ENCODE measurements around the gene OAF.

The OAF gene

DNA sequence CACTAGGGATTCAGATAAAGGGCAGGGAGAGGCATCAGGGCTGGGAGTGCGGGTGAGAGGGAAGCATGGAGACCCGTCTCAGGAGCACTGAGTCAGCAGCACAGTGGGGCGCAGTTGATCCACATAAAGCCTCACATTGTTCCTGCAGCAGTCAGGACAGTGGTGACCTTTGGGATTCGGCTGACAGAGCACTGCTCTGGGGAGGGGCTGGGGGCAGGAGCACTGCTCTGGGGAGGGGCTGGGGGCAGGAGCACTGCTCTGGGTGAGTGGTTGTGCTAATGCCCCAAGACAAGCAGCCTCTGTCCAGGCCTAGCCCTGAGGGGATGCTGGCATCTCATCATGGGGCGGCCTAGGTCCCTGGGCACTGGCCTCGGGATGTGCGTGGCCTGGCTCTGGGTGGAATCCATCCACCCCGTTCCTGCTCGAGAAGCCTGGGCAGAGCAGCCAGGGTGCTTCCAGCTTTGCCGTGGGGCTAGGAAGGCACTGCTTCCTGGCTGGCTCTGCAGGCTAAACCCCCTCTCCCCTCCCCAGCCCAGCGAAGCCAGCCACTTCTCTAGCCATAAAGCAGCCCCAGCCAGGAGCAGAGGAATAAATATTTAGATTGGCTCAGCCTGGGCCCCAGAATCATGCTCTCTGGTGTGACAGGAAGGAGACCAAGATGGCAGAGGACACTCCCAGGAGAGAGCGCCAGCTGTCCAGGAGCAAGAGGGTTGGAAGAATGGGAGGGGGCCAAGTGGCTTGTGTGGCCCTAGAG is 7.3 kb downstream of the OAF start:
- no peak for TF ChIP-seq ZNF274 (IDR thresholded peaks at IDR 0.05; ENCODE audit: low read depth, low read length)
- H3K4me3 ChIP-seq (ENCODE audit: low read length), result no peak overlapping the region

- no peak overlapping the region for H3K4me3 ChIP-seq (ENCODE audit: low read length)
- no peak for TF ChIP-seq ZNF274 (IDR thresholded peaks at IDR 0.05; ENCODE audit: low read depth, low read length)
These were observed 7.8 kb downstream of the OAF start for GRCh38 chr11:120218695-120219033.

- no peak for TF ChIP-seq ZNF274 (IDR thresholded peaks at IDR 0.05; ENCODE audit: low read depth, low read length)
- no peak overlapping the region for H3K4me3 ChIP-seq (ENCODE audit: low read length)
These were observed 8.6 kb downstream of the OAF start for GRCh38 chr11:120219232-120219937.

- no peak for TF ChIP-seq ZNF274 (IDR thresholded peaks at IDR 0.05; ENCODE audit: low read depth, low read length)
- no peak overlapping the region for H3K4me3 ChIP-seq (ENCODE audit: low read length)
These were observed 9.3 kb downstream of the OAF start for GRCh38 chr11:120219938-120220746.

GRCh38 chr11:120220747-120221037 is 9.9 kb downstream of the OAF start:
- TF ChIP-seq ZNF274 (IDR thresholded peaks at IDR 0.05; ENCODE audit: low read depth, low read length), result no peak
- H3K4me3 ChIP-seq (ENCODE audit: low read length), result no peak overlapping the region

DNA sequence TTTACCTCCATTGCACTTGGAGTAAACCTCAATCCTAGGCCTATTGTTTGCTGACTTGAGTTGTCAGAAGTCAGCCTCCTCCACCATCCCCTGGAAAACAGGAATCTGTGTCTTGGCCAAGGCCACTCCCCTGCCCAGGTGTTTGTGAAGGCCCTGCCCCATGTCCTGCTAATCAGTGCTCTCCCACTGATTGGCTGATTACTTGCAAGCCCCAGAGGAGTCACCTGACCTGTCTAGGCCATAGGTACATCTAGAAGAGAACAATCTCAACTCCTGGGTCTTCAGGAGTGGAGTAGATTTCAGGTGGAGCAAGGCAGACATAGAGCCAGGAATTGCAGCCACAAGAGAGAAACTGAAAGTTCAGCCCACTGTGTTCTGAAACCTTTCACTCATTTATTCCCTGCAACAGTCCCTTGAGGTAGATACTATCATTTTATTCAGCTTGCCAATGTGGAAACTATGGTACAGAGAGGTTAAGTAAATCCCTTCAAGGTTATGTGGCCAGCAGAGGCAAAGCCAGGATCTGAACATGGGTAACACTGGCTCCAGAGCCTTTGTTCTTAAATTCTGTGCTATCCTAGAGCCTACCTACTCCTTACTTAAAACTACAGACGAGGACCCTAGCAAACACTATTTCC is 10.4 kb downstream of the OAF start:
- no peak overlapping the region for H3K4me3 ChIP-seq (ENCODE audit: low read length)
- no peak for TF ChIP-seq ZNF274 (IDR thresholded peaks at IDR 0.05; ENCODE audit: low read depth, low read length)

DNA sequence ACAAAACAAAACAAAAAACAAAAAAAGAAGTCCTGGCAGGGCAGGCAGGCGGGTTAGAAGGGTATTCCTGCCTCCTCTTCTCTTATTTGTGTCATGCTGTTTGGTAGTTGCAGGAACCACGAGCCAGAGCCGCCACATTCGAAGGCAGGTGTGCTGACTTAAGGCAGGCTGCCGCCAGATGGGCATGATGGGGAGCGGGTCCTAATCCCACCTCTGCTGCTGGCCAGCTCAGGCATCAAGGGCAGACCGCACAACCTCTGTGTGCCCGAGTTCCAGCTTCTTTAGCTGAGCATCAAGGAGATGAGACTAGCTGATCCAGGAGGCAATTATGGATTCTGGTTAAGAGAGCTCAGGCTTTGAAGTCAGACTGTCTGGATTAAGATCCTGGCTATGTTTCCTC is 12.1 kb downstream of the OAF start:
- no peak for TF ChIP-seq ZNF274 (IDR thresholded peaks at IDR 0.05; ENCODE audit: low read depth, low read length)
- no peak overlapping the region for H3K4me3 ChIP-seq (ENCODE audit: low read length)

- H3K4me3 ChIP-seq (ENCODE audit: low read length), result no peak overlapping the region
- TF ChIP-seq ZNF274 (IDR thresholded peaks at IDR 0.05; ENCODE audit: low read depth, low read length), result no peak
These were observed 13.0 kb downstream of the OAF start for GRCh38 chr11:120223793-120224192.

DNA sequence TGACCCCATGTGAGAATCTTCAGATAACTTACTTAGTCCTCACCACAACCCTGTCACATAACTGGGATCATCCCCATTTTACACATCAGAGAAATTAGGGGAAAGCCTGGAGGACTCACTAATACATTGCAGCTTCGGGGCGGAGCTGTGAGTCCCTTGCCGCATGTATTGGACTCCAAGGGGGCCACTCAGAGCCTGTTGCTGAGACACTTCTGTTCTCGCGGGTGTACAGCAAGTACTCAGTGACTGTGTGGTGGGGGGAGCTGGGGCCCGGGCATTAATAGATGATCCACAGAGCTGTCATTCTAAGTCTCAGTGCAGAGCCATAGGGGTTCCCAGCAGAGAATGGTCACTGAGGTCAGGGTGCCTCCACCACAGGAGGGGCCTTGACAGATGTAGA is 13.5 kb downstream of the OAF start:
- no peak overlapping the region for H3K4me3 ChIP-seq (ENCODE audit: low read length)
- TF ChIP-seq ZNF274 (IDR thresholded peaks at IDR 0.05; ENCODE audit: low read depth, low read length), result no peak

- H3K4me3 ChIP-seq (ENCODE audit: low read length), result no peak overlapping the region
- TF ChIP-seq ZNF274 (IDR thresholded peaks at IDR 0.05; ENCODE audit: low read depth, low read length), result no peak
These were observed 14.4 kb downstream of the OAF start for GRCh38 chr11:120224972-120225909.

GRCh38 chr11:120226242-120226641 is 15.4 kb downstream of the OAF start:
- no peak overlapping the region for H3K4me3 ChIP-seq (ENCODE audit: low read length)
- no peak for TF ChIP-seq ZNF274 (IDR thresholded peaks at IDR 0.05; ENCODE audit: low read depth, low read length)

DNA sequence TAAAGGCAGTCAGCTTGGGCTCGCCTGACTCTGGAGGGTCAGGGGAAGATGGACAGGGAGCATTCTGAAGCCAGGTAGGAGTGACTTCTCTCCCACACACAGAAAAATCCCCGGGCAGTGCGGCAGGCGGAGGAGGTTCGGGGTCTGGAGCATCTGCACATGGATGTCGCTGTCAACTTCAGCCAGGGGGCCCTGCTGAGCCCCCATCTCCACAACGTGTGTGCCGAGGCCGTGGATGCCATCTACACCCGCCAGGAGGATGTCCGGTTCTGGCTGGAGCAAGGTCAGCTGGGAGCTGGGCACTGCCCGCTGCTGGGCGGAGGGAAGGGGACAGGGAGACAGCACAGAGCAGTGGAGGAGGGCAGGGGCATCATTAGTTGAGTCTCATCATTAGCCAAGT is 15.9 kb downstream of the OAF start:
- no peak for TF ChIP-seq ZNF274 (IDR thresholded peaks at IDR 0.05; ENCODE audit: low read depth, low read length)
- H3K4me3 ChIP-seq (ENCODE audit: low read length), result no peak overlapping the region

- TF ChIP-seq ZNF274 (IDR thresholded peaks at IDR 0.05; ENCODE audit: low read depth, low read length), result no peak
- no peak overlapping the region for H3K4me3 ChIP-seq (ENCODE audit: low read length)
These were observed 16.5 kb downstream of the OAF start for GRCh38 chr11:120227228-120227852.

Measured in GM08714 (cell line).